Measurements from ENCODE around the gene ALG2. TPM values are rescaled to one million over a fixed set of nuclear protein-coding genes. Genes with fewer than 3 reads are reported as not detected.
A peak's percentile ranks its signal among the peaks of the same experiment; 100 is the strongest.

ALG2 gene
- 17.1 TPM for total RNA-seq

GRCh38 chr9:99221621-99222415, at the start of gene ALG2, which contains the start of gene SEC61B:
Gene ALG2, minus strand, starts transcription at chr9:99221942. Its CDS starts 48 bp downstream, at chr9:99221894.
Gene SEC61B, plus strand, starts transcription at chr9:99222282. Its CDS starts 82 bp downstream, at chr9:99222364.
- peak; percentile 70 to 96 for DNase-seq (ENCODE audit: low spot score in 2 of 2)
- Histone ChIP-seq H3K4me3 (peak within 1 kb of the TSS; percentile 94 to 99), H3K27ac (peak within 1 kb of the TSS; percentile 88 to 93), H3K36me3 (peaks cover 13 to 20% of the 10 kb centered on the region in 2 donors), H3K4me1 (peaks cover 13 to 28% of the 10 kb centered on the region in 2 donors), H3K9me3 (no peaks in the 10 kb centered on the region), H3K27me3 (no peaks in the 10 kb centered on the region)
- intact Hi-C loops (cut with DNase I), result loop anchor here (1.0 to 10.0 kb wide), 5 partner anchors 117 to 875 kb away; partner anchors contain the start of genes ERP44, INVS, NR4A3 and STX17
- TF ChIP-seq CTCF (IDR thresholded peaks at IDR 0.05), result peak in 1 of 3 experiments; percentile 13

- Histone ChIP-seq H3K9me3 (no peaks in the 10 kb centered on the region), H3K27ac (no peak overlapping the region), H3K27me3 (no peaks in the 10 kb centered on the region), H3K4me1 (no peaks in the 10 kb centered on the region), H3K36me3 (no peaks in the 10 kb centered on the region), H3K4me3 (no peak overlapping the region)
- no peak for DNase-seq (ENCODE audit: low spot score in 2 of 2)
- intact Hi-C loops (cut with DNase I), result no loop called here
- no peak for TF ChIP-seq CTCF (IDR thresholded peaks at IDR 0.05)
Measured at GRCh38 chr9:99270491-99270890, 48.7 kb upstream of the ALG2 start.

- Histone ChIP-seq H3K27me3 (no peaks in the 10 kb centered on the region), H3K4me3 (no peak overlapping the region), H3K9me3 (no peaks in the 10 kb centered on the region), H3K36me3 (no peaks in the 10 kb centered on the region), H3K4me1 (no peaks in the 10 kb centered on the region), H3K27ac (no peak overlapping the region)
- TF ChIP-seq CTCF (IDR thresholded peaks at IDR 0.05), result no peak
- intact Hi-C loops (cut with DNase I), result loop anchor here (5.0 to 10.0 kb wide), 2 partner anchors 553 to 635 kb away; partner anchors contain the start of genes NR4A3 and STX17
- DNase-seq (ENCODE audit: low spot score in 2 of 2), result no peak
Measured at GRCh38 chr9:99269416-99269815, 47.7 kb upstream of the ALG2 start.

GRCh38 chr9:99266255-99267023, 44.7 kb upstream of the ALG2 start:
- DNase-seq (ENCODE audit: low spot score in 2 of 2), result peak in 1 of 2 donors; percentile 72
- peak; percentile 47 to 81 (median 77) for TF ChIP-seq CTCF (IDR thresholded peaks at IDR 0.05)
- no peak overlapping the region for H3K4me3 ChIP-seq

GRCh38 chr9:99265691-99266090, 43.9 kb upstream of the ALG2 start:
- H3K36me3 ChIP-seq, result no peaks in the 10 kb centered on the region
- H3K27ac ChIP-seq, result no peak overlapping the region
- H3K4me3 ChIP-seq, result no peak overlapping the region
- DNase-seq (ENCODE audit: low spot score in 2 of 2), result no peak
- intact Hi-C loops (cut with DNase I), result loop anchor here (5.0 to 10.0 kb wide), 2 partner anchors 557 to 639 kb away; partner anchors contain the start of genes NR4A3 and STX17
- no peaks in the 10 kb centered on the region for H3K4me1 ChIP-seq
- no peaks in the 10 kb centered on the region for H3K9me3 ChIP-seq
- H3K27me3 ChIP-seq, result no peaks in the 10 kb centered on the region
- no peak for TF ChIP-seq CTCF (IDR thresholded peaks at IDR 0.05)

More at GRCh38 chr9:99266255-99267023, 44.7 kb upstream of the ALG2 start:
- H3K36me3 ChIP-seq, result no peaks in the 10 kb centered on the region
- no peak overlapping the region for H3K27ac ChIP-seq
- no peaks in the 10 kb centered on the region for H3K27me3 ChIP-seq
- no peaks in the 10 kb centered on the region for H3K4me1 ChIP-seq
- intact Hi-C loops (cut with DNase I), result loop anchor here (5.0 to 10.0 kb wide), 2 partner anchors 556 to 638 kb away; partner anchors contain the start of genes NR4A3 and STX17
- no peaks in the 10 kb centered on the region for H3K9me3 ChIP-seq
